ENCODE measurements around the gene SPPL3. TPM values are rescaled to one million over a fixed set of nuclear protein-coding genes. Genes with fewer than 3 reads are reported as not detected.
"Not testable (repeated sequence)": the region's sequence is repeated elsewhere in the genome, so short reads cannot be mapped to it uniquely, and the experiment has no call there.

Gene SPPL3, protein sequence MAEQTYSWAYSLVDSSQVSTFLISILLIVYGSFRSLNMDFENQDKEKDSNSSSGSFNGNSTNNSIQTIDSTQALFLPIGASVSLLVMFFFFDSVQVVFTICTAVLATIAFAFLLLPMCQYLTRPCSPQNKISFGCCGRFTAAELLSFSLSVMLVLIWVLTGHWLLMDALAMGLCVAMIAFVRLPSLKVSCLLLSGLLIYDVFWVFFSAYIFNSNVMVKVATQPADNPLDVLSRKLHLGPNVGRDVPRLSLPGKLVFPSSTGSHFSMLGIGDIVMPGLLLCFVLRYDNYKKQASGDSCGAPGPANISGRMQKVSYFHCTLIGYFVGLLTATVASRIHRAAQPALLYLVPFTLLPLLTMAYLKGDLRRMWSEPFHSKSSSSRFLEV
- 10 to 100 TPM; 21.3 to 24.2 TPM for total RNA-seq

DNA sequence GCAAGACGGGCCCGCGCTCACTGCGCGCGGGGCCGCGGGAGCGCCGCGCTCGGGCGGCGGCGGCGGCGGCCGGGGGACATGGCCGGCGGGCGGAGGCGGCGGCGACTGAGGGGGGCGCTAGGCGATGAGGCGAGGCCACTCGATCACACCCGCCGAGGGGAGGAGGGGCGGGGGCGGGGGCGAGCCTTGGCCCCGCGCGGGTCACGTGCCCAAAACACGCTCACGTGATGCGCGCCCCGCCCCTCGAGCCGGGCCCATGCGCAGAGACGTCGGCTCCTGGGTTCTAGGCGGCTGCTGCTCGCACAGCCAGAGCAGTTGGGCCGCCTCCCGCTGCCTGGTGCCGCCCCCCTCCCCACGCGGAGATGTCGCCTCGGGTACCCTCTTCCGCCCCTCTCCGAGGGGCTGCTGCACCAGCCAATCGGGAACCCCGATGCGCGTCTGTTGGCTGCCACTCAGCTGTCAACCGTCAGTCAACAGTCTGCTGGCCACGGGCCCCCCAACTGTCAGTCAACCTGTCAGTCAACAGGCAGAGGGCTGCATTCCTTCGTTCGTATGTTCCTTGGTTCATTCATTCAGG is at the start of gene SPPL3:
SPPL3 (minus strand) TSS at position 162 of the 577 bp plus-strand sequence. CDS start 491 bp downstream, outside the sequence.
- DNase-seq = peak; percentile 94
- Mint-ChIP-seq H3K27ac (peak within 1 kb of the TSS; percentile 94), H3K9me3 (ENCODE audit: low read depth) (no peaks in the 10 kb centered on the region), H3K4me3 (peak within 1 kb of the TSS; percentile 100), H3K36me3 (peaks cover 13% of the 10 kb centered on the region), H3K27me3 (no peaks in the 10 kb centered on the region), H3K4me1 (peaks cover 25% of the 10 kb centered on the region)
- CTCF ChIA-PET = interaction anchor here (0.9 to 1.7 kb wide), 5 partner anchors 16 to 156 kb away, joined by 3 to 6 read pairs (median 3); no protein-coding TSS in a partner anchor
- peak; percentile 85 for ATAC-seq

DNA sequence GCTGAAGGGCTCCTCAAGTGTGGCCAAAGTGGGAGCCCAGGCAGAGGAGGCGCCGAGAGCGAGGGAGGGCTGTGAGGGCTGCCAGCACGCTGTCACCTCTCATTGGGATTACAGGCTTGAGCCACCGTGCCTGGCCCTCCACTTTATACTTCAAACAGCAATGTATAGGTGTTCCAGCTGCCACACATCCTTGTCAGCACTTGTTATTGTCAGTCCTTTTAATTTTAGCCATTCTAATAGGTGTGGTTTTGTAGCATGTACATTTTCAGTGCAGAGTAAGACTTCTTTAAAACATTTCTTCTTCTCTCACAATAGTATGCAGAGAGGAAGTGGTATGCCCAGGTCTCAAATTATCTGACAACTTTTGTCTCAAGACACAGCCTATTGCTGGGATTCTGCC is 46.6 kb upstream of the SPPL3 start:
- ATAC-seq = no peak
- H3K4me3 Mint-ChIP-seq = no peak overlapping the region
- CTCF ChIA-PET = no interaction called here
- no peak overlapping the region for H3K27ac Mint-ChIP-seq
- no peaks in the 10 kb centered on the region for H3K36me3 Mint-ChIP-seq
- no peaks in the 10 kb centered on the region for H3K27me3 Mint-ChIP-seq
- H3K4me1 Mint-ChIP-seq = peaks cover 2% of the 10 kb centered on the region
- DNase-seq = no peak
- no peaks in the 10 kb centered on the region for H3K9me3 Mint-ChIP-seq (ENCODE audit: low read depth)

DNA sequence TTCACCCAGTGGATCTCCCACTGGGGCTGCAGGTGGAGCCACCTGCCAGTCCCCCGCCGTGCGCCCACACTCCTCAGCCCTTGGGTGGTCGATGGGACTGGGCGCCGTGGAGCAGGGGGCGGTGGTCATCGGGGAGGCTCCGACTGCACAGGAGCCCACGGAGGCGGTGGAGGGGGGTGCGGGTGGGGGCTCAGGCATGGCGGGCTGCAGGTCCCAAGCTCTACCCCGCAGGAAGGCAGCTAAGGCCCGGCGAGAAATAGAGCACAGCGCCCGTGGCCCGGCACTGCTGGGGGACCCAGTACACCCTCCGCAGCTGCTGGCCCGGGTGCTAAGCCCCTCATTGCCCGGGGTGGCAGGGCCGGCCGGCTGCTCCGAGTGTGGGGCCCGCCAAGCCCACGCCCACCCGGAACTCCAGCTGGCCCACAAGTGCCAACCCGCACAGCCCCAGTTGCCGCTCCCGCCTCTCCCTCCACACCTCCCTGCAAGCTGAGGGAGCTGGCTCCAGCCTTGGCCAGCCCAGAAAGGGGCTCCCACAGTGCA is 46.2 kb upstream of the SPPL3 start:
- not testable (repeated sequence) for H3K36me3 Mint-ChIP-seq; H3K27ac Mint-ChIP-seq; H3K9me3 Mint-ChIP-seq (ENCODE audit: low read depth); DNase-seq; H3K4me3 Mint-ChIP-seq; H3K4me1 Mint-ChIP-seq; H3K27me3 Mint-ChIP-seq; ATAC-seq
- CTCF ChIA-PET = interaction anchor here (1.8 kb wide), 1 partner anchor 21 kb away, joined by 6 read pairs; no protein-coding TSS in a partner anchor

DNA sequence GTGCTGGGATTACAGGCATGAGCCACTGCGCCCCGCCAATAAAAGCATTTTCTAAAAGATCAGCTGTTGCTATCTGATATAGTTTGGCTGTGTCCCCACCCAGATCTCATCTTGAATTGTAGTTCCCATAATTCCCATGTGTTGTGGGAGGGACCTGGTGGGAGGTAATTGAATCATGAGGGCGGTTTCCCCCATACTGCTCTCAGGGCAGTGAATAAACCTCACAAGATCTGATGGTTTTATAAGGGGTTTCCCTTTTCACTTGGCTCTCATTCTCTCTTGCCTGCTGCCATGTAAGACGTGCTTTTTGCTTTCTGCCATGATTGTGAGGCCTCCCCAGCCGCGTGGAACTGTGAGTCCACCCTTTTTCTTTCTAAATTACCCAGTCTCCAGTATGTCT is 41.4 kb upstream of the SPPL3 start:
- not testable (repeated sequence) for H3K36me3 Mint-ChIP-seq; H3K9me3 Mint-ChIP-seq (ENCODE audit: low read depth); H3K27ac Mint-ChIP-seq; H3K4me1 Mint-ChIP-seq; ATAC-seq; DNase-seq; H3K27me3 Mint-ChIP-seq; H3K4me3 Mint-ChIP-seq
- CTCF ChIA-PET = interaction anchor here (0.9 to 1.2 kb wide), 2 partner anchors 18 to 26 kb away, joined by 4 to 8 read pairs; no protein-coding TSS in a partner anchor

DNA sequence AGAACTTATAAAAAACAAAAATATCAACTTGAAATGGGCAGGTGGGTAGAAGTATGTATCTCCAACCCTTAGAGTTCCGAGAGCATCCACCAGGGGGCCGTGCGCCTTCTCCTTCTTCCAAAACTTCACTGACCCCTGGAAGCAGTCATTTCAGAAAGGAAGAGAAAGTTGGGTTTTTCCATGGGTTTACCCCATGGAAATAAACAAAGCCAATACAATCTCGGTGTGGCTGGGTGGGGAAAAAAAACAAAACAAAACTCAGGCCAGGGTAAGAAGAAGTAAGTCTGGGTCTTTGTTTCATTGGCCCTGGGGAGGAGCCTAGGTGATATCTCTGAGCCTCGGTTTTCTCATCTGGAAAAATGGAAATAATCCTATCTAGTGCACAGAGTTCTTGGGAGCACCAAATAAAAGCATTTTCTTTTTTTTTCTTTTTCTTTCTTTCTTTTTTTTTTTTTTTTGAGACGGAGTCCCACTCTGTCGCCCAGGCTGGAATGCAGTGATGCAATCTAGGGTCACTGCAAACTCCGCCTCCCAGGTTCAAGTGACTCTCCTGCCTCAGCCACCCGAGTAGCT is 40.6 kb upstream of the SPPL3 start:
- CTCF ChIA-PET = interaction anchor here (0.7 to 1.7 kb wide), 7 partner anchors 18 to 1320 kb away, joined by 3 to 10 read pairs (median 3); no protein-coding TSS in a partner anchor
- Mint-ChIP-seq H3K27me3 (peaks cover under 1% of the 10 kb centered on the region), H3K9me3 (ENCODE audit: low read depth) (peaks cover 1% of the 10 kb centered on the region), H3K4me3 (no peak overlapping the region), H3K27ac (no peak overlapping the region), H3K4me1 (peaks cover 4% of the 10 kb centered on the region), H3K36me3 (peaks cover 1% of the 10 kb centered on the region)
- DNase-seq (peak; percentile 71), ATAC-seq (peak; percentile 65)

DNA sequence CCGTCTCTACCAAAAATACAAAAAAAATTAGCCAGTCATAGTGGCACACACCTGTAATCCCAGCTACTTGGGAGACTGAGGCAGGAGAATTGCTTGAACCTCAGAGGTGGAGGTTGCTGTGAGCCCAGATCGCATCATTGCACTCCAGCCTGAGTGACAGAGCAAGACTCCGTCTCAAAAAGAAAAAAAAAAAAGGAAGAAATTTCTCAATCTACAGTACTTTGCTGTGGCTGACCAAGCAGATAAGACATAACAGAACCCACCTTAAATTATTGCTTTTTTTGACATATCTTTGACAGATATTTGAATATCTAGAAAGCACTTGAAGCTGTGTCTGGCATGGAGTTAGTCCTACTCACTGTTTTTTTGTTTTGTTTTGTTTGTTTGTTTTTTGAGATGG is 39.3 kb upstream of the SPPL3 start:
- DNase-seq (no peak), ATAC-seq (no peak)
- Mint-ChIP-seq H3K36me3 (peaks cover 1% of the 10 kb centered on the region), H3K27me3 (peaks cover 4% of the 10 kb centered on the region), H3K4me1 (peaks cover 4% of the 10 kb centered on the region), H3K4me3 (no peak overlapping the region), H3K27ac (no peak overlapping the region), H3K9me3 (ENCODE audit: low read depth) (peaks cover 1% of the 10 kb centered on the region)
- CTCF ChIA-PET = interaction anchor here (0.8 to 1.7 kb wide), 8 partner anchors 12 to 361 kb away, joined by 3 to 10 read pairs (median 3); no protein-coding TSS in a partner anchor

DNA sequence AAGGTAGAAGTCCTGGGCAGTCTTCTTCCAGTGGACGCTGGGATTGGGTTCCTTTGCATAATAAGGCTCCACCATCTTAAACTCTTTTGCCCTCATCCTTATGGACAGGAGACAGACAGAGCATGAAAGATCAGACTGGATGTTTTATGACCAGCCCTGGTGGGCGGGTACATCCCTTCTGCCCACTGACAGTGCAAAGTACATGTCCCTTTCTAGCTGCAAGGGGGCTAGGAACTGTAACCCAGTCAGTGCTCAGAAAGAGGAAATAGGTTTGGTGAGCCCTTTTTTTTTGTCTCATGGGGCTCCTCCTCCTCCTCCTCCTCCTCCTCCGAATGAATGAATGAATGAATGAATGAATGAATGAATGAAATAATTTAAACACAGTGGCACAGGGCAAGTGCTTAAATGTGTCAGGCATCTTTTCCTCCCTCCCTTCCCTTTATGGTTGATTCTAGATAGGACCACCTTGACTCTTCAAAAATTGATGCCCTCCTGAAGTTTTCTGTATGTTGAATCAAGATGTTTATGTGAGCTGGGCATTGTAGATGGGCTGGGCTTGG is 37.8 kb upstream of the SPPL3 start:
- CTCF ChIA-PET = no interaction called here
- Mint-ChIP-seq H3K27ac (no peak overlapping the region), H3K4me1 (peaks cover 4% of the 10 kb centered on the region), H3K36me3 (peaks cover 1% of the 10 kb centered on the region), H3K9me3 (ENCODE audit: low read depth) (peaks cover 1% of the 10 kb centered on the region), H3K27me3 (peaks cover 6% of the 10 kb centered on the region), H3K4me3 (no peak overlapping the region)
- ATAC-seq (no peak), DNase-seq (no peak)

DNA sequence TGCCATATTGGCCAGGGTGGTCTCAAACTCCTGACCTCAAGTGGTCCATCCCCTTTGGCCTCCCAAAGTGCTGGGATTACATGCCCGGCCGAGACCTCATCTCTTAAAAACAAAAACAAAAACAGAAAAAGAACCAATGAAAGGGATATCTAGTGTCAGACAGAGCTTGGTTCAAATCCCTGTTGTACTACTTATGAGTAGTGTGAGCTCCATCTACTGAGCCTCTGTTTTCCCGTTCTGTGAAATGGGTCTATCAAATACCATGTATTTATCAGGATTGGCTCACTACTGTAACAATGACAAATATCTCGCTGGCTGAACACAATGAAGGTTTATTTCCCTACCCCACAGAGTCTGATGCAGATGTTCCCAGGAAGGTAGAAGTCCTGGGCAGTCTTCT is 37.3 kb upstream of the SPPL3 start:
- H3K36me3 Mint-ChIP-seq = peaks cover 1% of the 10 kb centered on the region
- H3K4me1 Mint-ChIP-seq = peaks cover 4% of the 10 kb centered on the region
- CTCF ChIA-PET = no interaction called here
- H3K27ac Mint-ChIP-seq = no peak overlapping the region
- no peak for ATAC-seq
- H3K4me3 Mint-ChIP-seq = no peak overlapping the region
- peaks cover 6% of the 10 kb centered on the region for H3K27me3 Mint-ChIP-seq
- no peak for DNase-seq
- peaks cover 1% of the 10 kb centered on the region for H3K9me3 Mint-ChIP-seq (ENCODE audit: low read depth)

DNA sequence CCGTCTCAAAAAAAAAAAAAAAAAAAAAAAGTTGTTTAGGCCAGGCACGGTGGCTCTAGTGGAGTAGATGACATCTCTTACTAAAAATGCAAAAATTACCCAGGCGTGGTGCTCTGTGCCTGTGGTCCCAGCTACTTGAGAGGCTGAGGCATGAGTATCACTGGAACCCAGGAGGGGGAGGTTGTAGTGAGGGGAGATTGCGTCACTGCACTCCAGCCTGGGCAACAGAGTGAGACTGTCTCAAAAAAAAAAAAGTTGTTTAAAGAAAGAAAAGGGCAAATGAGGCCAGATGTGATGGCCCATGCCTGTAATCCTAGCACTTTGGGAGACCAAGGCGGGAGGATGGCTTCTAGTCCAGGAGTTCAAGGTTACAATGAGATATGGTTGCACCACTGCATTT is 36.6 kb upstream of the SPPL3 start:
- ATAC-seq = no peak
- CTCF ChIA-PET = interaction anchor here (0.6 to 1.4 kb wide), 3 partner anchors 95 to 292 kb away, joined by 3 read pairs; no protein-coding TSS in a partner anchor
- H3K36me3 Mint-ChIP-seq = peaks cover 1% of the 10 kb centered on the region

DNA sequence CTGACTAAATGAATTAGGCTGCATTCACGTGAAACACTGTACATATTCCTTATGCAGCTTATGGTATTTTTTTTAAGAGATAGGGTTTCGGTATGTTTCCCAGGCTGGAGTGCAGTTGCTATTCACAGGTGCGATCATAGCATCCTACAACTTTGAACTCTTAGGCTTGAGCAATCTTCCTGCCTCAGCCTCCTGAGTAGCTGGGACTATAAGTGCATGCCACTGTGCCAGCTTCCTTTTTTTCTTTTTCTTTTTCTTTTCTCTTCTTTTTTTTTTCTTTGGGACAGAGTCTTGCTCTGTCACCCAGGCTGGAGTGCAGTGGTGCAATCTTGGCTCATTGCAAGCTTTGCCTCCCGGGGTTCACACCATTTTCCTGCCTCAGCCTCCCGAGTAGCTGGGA is 35.8 kb upstream of the SPPL3 start:
- no peak for DNase-seq
- Mint-ChIP-seq H3K4me1 (peaks cover 4% of the 10 kb centered on the region), H3K27me3 (peaks cover 6% of the 10 kb centered on the region), H3K27ac (no peak overlapping the region), H3K9me3 (ENCODE audit: low read depth) (no peaks in the 10 kb centered on the region), H3K4me3 (no peak overlapping the region), H3K36me3 (no peaks in the 10 kb centered on the region)
- CTCF ChIA-PET = interaction anchor here (1.0 to 2.1 kb wide), 5 partner anchors 9 to 305 kb away, joined by 3 to 6 read pairs (median 3); no protein-coding TSS in a partner anchor
- no peak for ATAC-seq

More for the DNA sequence above, 36.6 kb upstream of the SPPL3 start:
- no peak overlapping the region for H3K4me3 Mint-ChIP-seq
- no peak overlapping the region for H3K27ac Mint-ChIP-seq
- peaks cover 1% of the 10 kb centered on the region for H3K9me3 Mint-ChIP-seq (ENCODE audit: low read depth)
- no peak for DNase-seq
- peaks cover 4% of the 10 kb centered on the region for H3K4me1 Mint-ChIP-seq
- H3K27me3 Mint-ChIP-seq = peaks cover 6% of the 10 kb centered on the region

DNA sequence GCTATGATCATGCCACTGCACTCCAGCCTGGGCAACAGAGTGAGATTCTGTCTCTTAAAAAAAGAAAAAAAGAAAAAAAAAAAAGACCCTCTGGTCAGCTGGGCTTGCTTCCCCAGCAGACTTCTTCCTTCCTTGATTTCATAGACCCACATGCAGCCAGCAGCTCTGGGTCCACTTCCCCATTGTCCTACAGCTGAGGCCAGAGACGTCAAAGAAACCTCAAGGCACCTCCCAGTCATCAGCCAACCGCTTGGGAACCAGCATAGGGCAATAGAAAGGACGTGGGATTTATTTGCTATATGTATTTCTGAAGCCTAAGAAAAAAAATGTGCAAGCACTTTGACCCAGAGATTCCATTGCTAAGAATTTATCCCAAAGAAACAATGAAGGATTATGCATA is 35.4 kb upstream of the SPPL3 start:
- H3K9me3 Mint-ChIP-seq (ENCODE audit: low read depth) = no peaks in the 10 kb centered on the region
- peaks cover 1% of the 10 kb centered on the region for H3K4me1 Mint-ChIP-seq
- H3K27ac Mint-ChIP-seq = no peak overlapping the region
- CTCF ChIA-PET = interaction anchor here (1.0 to 2.1 kb wide), 6 partner anchors 9 to 305 kb away, joined by 3 to 6 read pairs (median 3); no protein-coding TSS in a partner anchor
- H3K4me3 Mint-ChIP-seq = no peak overlapping the region
- H3K36me3 Mint-ChIP-seq = no peaks in the 10 kb centered on the region
- H3K27me3 Mint-ChIP-seq = peaks cover 6% of the 10 kb centered on the region
- ATAC-seq (no peak), DNase-seq (no peak)

DNA sequence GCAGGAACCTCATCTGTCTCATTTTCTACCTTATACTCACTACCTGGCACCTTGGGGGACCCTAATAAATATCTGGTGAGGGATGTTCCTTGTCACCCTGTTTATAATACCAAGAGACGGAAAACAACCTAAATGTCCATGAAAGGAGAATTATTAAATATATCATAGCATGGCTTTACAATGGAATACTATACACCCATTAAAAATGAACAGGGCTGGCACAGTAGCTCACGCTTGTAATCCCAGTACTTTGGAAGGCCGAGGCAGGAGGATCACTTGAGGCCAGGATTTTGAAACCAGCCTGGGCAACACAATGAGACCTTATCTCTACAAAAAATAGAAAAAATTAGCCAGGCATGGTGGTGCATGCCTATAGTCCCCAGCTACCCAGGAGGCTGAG is 34.3 kb upstream of the SPPL3 start:
- ATAC-seq = no peak
- no peak for DNase-seq
- Mint-ChIP-seq H3K9me3 (ENCODE audit: low read depth) (no peaks in the 10 kb centered on the region), H3K4me3 (no peak overlapping the region), H3K27ac (no peak overlapping the region), H3K4me1 (no peaks in the 10 kb centered on the region), H3K36me3 (no peaks in the 10 kb centered on the region), H3K27me3 (peaks cover 7% of the 10 kb centered on the region)
- CTCF ChIA-PET = interaction anchor here (0.6 to 2.1 kb wide), 4 partner anchors 12 to 256 kb away, joined by 3 to 6 read pairs (median 4); no protein-coding TSS in a partner anchor

DNA sequence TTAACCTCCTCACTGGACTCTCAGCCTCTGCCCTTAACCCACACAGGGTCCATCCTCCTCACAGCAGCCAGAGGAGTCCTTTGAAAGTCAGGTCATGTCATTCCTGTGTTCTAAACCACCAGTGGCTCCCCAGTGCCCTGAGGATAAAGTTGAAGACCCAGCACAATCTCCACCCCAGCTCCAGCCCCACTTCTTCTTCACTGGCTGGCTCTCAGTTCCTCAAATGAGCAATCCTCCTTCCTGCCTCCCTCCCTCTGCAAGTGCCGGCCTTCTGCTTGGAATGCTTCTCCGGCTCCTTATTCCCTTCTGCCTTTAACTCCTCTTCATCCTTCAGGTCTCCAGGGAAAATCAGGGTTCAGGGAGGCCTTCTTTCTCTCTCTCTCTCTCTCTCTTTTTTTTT is 32.0 kb upstream of the SPPL3 start:
- DNase-seq (no peak), ATAC-seq (no peak)
- H3K27me3 Mint-ChIP-seq = peaks cover 12% of the 10 kb centered on the region
- H3K9me3 Mint-ChIP-seq (ENCODE audit: low read depth) = no peaks in the 10 kb centered on the region
- no peak overlapping the region for H3K4me3 Mint-ChIP-seq
- CTCF ChIA-PET = interaction anchor here (0.6 kb wide), 1 partner anchor 173 kb away, joined by 3 read pairs; no protein-coding TSS in a partner anchor
- no peak overlapping the region for H3K27ac Mint-ChIP-seq
- H3K4me1 Mint-ChIP-seq = peaks cover 2% of the 10 kb centered on the region
- H3K36me3 Mint-ChIP-seq = no peaks in the 10 kb centered on the region

Data from activated CD8-positive, alpha-beta memory T cell treated with anti-CD3 and anti-CD28 coated beads, Interleukin-2, amount 10 ng/mL, durations not matched to agents 7 days and 5 days (primary cell).